Gastrocnemius medialis (tissue), 4 donors: ENCODE results near the gene MINDY4B.

Experiments used
- POLR2A ChIP-seq, 2 donors: fragments of 450-650 bp; IDR thresholded peaks; one replicate each; pipeline ENCODE4 v1.6.1; 2017; ENCODE audit warnings: antibody characterized with exemption in 2 of 2, mild to moderate bottlenecking in 2 of 2, moderate library complexity in 2 of 2
- TF ChIP-seq, protein P1 (sequence below), 5 experiments: fragments of 450-650 bp in 3 of 5; fragments of 200-600 bp in 2 of 5; sonication (generic) in 2 of 5; IDR thresholded peaks in 4 of 5; conservative IDR thresholded peaks in 1 of 5; 1 replicate in 4 of 5; 2 replicates in 1 of 5; pipeline ENCODE4 v1.5.1; 2016 to 2019; ENCODE audit warnings: antibody characterized with exemption in 5 of 5, mild to moderate bottlenecking in 3 of 5, moderate library complexity in 3 of 5

DNA sequence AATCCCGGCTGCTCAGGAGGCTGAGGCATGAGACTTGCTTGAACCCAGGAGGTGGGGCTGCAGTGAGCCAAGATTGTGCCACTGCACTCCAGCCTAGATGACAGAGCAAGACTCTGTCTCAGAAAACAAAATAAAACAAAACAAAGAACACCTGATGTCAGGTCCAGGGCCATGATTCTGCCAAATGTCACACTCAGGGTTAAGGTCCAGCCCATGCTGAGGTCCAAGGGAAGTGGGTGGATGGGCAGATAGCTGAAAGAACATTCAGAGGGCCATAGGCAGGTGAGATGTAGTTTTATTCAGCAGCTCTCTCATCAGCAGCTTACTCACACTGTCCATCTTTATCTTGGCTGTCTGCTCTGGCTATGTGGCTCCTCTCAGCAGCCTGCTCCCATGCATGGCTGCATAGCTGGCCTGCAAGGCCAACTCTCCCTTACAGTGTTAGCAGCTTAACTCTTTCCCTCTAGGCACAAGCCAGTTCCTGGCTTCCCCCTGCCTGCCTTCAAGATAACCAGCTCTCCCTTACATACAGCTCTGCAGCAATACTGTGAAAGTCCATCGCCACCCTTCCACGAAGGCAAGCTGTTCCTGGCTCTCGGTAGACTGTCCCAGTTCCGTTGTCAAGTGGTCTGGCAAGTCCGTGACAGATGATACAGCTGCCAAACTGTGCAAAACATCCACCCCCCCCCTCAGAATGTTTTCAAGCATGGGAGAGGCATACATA lies 79.9 kb downstream of the MINDY4B start:
- TF ChIP-seq, protein P1, sequence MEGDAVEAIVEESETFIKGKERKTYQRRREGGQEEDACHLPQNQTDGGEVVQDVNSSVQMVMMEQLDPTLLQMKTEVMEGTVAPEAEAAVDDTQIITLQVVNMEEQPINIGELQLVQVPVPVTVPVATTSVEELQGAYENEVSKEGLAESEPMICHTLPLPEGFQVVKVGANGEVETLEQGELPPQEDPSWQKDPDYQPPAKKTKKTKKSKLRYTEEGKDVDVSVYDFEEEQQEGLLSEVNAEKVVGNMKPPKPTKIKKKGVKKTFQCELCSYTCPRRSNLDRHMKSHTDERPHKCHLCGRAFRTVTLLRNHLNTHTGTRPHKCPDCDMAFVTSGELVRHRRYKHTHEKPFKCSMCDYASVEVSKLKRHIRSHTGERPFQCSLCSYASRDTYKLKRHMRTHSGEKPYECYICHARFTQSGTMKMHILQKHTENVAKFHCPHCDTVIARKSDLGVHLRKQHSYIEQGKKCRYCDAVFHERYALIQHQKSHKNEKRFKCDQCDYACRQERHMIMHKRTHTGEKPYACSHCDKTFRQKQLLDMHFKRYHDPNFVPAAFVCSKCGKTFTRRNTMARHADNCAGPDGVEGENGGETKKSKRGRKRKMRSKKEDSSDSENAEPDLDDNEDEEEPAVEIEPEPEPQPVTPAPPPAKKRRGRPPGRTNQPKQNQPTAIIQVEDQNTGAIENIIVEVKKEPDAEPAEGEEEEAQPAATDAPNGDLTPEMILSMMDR (IDR thresholded peaks at IDR 0.05 in 4 of 5, conservative IDR thresholded peaks at IDR 0.05 in 1 of 5), result no peak
- TF ChIP-seq POLR2A (IDR thresholded peaks at IDR 0.05), result no peak
